Measurements from ENCODE around the gene TRABD.

DNA sequence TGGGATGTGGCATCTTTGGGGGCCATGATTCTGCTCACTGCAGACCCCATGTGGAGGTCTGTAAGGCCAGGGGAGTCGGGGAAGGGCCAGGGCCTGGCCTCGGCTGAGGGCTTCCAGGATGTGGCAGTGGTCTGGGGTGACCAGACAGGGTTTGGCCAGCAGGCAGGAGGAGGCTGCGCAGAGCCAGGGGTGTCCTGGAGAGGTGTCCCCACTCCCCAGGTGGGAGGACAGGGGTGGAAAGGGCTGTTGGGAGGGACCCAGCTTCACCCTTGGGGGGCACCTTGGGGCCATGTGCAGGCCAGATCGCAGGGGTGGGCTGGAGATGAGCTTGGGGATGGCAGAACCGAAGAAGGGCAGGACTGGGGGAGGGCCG, 11.7 kb upstream of the TRABD start:
- TF ChIP-seq TAF1 (IDR thresholded peaks at IDR 0.05; ENCODE audit: borderline replicate concordance, low read depth, low read length) (no peak), POLR2A (IDR thresholded peaks at IDR 0.05; ENCODE audit: low read depth, low read length) (no peak), POLR2AphosphoS5 (IDR thresholded peaks at IDR 0.05; ENCODE audit: low read depth, low read length) (no peak)
